HG02884 (cell line): ENCODE data around the gene COL15A1.
"Not testable (repeated sequence)": the region's sequence is repeated elsewhere in the genome, so short reads cannot be mapped to it uniquely, and the experiment has no call there.

Experiments used
- ATAC-seq: cut with Tn5 transposase; IDR thresholded peaks from one replicate; pipeline ENCODE4 v1.9.1; 2021; ENCODE audit warnings: mild to moderate bottlenecking, moderate library complexity; ENCODE audit not compliant: unreplicated experiment

Gene COL15A1

DNA sequence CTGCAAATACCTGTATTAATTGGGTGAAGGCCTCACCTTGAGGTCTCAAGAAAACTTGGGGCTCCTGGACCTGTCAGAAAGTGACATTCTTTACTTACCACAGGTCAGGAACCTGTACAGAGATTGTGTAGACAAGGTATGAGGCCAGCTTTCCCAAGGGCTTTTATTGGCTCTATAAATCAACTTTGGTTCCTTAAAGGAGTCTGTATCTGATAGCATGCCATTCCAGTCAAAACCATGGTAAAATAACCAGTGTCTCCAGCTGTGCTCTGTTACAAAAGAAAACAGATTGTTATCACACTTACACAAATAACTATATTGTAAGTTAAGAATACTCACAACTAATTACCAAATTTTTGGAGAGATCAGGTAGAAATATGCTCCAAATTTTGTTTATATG is 64.5 kb downstream of the COL15A1 start:
- no peak for ATAC-seq

DNA sequence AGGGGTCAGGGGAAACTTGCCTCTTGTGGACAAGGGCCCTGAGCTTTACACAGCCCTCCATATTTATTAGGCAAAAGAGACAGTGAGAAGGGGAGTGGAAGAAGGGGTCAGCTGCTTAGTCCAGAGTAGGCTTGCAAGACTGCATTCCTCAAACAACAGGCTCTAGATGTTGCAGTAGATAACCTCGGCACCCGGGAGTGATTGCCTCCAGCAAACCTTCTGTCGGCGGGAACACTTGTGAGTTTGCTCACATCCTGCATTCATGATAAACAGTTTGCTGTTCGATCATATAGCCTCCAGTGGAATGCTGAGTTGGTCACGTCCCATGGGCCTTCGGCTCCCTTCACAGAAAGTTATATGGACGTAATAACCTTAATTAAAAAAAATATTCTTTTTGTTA is 66.7 kb downstream of the COL15A1 start:
- not testable (repeated sequence) for ATAC-seq

DNA sequence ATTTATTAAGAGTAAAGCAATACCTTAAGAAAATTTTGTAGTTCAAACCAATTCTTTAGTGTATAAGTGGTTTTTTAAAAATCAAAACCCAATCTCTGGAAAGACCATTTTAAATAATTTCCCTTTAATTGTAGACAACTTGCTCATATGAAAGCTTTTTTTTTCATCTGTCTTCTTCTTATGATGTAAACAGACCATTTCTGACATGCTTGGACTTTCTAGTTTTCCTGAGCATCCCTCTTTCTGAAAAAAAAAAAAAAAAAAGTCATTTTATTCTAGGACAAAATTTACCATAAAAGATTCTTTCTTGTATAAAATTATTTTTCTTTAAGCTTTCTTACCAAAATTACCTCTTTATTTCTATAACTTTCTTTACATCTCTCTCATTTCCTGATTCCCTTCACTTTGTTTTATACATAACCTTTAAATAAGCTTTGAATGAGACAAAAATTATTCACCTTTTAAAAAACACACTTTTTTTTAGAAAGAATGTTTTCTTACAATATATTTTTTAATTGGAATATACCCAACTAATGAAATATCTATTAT is 67.5 kb downstream of the COL15A1 start:
- ATAC-seq, result no peak

DNA sequence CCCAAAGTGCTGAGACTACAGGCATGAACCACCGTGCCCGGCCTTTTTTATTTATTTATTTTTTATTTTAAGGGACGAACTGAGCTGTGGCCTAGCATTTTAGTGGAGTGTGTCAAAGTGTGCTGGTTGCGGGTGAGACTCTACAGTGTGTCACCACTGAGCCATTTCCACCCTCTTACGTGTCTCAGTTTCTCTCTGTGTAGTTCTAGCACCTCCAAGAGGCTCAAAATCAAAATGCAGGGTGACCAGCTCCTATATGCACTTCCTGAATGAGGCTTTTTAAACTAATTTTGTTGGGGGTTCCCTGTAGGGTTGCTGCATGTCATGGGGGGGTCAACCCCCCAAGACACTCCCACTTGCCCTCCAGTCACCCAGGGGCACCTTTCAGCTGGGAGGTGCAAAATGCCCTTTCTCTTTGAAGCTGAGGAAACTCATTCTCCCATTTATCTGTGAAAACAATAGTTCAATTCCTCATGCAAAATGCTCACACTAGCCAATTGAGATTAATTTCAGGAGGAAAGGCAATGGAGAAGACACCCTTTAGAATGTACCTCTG is 69.3 kb downstream of the COL15A1 start:
- ATAC-seq, result no peak

DNA sequence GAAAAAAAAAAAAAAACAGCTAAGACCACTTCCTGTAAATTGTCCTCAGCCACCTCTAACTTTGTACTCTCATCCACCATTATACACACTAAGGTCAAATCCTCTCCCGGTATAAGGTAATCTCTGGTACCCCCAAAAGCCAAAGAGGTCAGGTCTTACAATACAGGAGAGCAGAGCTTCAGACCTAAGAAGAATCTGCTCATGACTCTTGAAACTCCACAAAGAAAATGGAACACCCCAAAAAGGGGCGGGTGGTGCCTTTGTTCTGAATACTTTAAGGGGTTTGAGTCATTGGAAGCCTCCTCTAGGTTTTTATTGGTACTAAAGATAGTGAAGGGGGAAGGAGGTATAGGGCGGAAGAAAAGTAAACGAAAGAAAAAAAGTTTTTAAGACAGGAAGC is 69.8 kb downstream of the COL15A1 start:
- ATAC-seq, result no peak

DNA sequence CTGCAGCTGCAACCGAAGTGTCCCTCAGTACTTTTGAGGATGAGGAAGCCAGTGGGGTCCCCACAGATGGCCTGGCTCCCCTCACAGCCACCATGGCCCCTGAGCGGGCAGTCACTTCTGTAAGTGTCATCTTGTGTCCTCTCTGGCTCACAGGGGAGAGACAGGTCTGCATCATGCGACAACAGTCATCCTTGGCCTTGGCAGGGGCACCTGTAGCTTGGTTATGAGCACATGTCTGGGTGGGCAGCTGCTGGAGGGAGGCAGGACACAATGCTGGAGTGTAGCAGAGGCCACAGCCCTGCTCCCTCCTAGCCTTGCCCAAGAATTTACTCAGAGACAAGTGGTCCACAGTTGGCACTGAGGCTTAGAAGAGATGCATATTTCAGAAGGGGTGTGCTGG is 71.7 kb downstream of the COL15A1 start:
- no peak for ATAC-seq

DNA sequence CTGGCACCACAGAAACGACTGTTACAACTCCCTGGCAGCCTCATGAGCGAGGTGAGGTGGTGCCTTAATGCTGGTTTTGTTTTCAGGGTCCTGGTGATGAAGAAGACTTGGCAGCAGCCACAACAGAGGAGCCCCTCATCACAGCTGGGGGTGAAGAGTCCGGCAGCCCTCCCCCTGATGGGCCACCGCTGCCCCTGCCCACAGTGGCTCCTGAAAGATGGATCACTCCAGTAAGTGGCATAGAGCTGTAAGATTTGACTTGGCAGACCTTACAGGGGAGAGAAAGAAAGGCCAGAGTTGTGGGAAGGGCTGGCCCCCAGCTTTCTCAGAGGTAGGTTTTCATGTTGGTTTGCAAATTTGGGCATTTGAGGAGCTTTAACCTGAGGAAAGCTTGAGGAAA is 72.2 kb downstream of the COL15A1 start:
- no peak for ATAC-seq

DNA sequence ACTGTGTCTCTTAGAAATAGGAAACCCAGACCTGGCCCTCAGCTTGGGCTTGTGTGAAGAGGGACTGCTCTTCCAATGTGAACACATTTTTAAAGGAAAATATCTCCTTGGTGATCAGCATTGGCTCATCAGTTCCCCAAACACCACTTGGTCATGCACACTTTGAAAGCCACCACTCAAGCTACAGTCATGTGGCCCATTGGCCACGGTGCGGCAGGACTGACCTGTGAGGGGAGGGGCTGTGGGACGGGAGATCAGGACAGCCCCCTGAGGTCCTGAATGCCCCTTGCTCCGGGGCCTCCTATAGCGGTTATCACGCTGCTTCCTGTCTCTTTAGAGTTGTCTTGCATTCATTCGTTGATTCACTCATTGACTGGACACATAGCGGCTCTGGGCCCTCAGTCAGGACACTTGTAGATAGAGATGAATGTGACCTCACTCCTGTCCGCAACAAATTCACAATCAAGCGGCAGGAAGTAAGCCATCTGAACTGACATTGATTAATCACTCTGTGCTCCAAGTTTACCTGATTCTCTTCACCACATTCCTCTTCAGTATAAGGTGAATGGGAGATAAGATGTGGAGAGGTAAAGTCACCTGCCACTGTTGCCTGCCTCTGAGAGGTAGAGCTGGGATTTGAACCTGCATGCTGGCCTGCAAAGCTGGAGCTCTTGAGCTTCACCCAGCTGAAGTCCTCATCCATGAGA is 73.1 kb downstream of the COL15A1 start:
- no peak for ATAC-seq

DNA sequence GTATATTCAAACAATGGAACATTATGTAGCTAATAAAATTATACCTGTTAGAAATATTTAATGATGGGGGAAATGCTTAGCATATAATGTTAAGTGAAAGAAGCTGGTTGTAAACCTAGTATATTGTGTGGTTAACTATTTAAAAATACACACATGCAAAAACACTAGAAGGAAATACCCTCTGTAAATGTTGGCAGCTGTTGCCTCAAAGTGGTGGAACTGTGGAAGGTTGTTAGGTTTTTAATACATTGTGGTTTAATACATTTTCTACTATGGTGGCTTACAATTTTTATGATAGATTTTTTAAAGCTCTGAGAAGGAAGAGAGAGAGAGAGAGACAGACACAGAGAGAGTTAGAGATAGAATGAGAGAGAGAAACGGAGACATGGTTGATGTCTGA is 74.9 kb downstream of the COL15A1 start:
- ATAC-seq, result no peak

DNA sequence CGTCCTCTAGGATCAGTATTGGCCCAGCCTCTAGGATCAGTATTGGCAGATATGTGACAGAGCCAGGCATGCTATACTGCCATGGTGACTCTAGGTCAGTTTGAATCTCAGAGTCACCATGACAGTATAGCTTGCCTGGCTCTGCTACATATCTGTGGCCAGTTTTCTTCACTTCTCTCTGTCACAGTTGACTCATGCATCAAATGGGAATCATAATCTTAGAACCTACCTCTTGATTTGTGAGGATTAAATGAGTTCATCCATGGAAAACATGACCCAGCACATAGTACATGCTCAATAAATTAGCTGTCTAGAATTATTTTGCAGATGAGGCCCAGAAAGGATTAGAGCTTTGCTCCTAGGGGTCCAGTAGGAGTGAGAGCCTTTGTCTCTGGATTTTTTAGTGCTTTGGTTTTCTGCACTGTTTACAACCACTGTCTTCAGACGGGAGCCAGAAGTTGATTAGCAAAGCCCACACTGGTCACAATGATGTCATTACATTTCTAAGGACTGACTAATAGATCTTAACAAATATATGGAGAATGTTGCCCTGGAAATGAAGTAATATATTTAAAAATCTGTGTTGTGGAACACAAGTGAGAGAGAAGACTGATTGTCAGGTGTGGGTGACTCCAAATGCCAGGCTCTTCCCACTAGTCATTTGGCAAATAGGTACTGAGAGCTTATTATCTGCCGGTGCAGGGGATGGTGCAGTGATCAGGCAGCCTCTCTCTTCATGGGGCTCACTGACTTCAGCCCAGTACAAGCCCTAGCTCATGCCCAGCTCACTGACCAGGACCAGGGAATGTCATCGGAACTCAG is 76.0 kb downstream of the COL15A1 start:
- ATAC-seq, result no peak

DNA sequence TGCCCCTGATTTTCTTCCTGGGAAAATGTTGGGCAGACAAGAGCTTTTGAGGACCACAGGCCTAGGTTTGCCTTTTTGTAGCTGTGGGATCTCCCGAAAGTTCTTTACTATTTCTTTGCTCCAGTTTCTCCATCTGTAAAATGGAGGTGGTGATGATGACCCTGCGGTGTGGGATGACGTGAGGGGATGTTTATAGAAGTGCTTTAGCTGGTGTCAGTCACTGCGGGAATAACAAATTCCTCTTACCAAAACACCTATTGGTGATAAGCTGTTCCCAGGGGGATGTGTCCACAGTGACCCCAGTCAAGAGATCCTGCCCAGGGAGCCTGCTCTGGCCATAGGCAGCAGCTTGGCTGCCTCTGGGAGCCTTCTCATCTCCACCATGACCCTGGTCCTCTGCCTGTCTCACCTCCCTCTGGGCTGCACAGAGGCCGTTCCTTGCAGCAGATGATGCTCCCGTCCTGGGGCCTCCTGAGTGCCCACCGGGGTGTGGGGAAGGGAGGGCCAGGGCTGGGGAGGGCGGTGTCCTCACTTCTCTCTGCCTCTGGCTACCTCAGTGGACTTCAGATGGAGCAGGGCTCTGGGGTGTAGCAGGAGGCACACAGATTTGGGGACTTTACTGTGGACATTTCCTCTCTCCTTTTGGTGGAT is 77.2 kb downstream of the COL15A1 start:
- no peak for ATAC-seq

DNA sequence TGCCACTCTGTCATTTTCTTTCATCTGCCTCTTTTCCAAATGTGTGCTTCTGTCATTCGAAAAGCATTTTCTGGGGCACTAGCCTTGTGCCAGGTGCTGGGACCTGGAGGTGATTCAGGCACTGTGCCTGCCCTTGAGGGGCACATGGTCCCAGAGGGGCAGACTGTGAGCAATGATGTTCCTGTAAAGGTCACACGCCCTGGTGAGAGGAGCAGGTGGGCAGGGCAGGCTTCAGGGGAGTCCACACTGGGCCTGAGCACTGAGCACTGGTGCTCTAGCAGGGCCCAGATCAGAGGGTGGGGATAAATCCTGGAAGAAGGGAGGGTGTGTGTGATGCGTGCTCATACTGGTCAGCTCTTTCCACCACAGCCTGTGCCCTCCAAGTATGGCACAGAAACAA is 77.8 kb downstream of the COL15A1 start:
- no peak for ATAC-seq

DNA sequence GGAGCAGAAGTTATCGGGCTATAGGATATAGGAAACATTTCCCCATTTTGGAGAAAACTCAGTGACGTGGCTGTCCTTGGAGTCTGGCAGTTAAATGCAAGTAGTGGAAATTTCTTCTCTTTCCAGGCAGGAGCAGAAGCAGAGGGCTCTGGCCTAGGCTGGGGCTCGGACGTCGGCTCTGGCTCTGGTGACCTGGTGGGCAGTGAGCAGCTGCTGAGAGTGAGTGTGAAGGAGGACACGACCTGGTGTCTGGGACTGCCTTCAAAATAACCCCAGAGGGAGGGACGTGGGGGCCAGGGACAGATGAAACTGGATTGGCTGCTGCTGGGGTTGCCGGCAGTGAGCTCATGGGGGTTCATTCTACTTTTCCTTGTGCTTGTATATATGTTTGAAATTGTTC is 79.5 kb downstream of the COL15A1 start:
- ATAC-seq, result no peak

DNA sequence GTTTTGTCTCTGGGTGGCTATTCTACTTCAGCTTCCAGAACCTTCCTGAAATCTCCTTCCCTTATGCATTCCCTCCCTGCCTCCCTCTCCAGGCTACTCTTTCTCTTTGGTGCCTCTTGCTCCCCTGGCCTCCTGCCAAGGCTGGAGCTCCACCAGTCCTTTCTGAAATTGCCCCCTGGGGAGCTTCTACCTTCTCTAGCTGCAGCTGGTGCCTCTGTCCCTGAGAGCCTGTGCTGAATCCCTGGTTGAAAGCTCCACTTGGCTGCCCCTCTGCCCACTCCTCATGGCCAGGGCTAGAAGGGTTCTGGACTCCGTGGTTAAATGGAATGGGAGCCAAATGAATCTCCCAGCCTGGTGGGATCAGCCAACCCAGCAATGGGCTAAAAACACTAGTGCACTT is 80.1 kb downstream of the COL15A1 start:
- ATAC-seq, result no peak

DNA sequence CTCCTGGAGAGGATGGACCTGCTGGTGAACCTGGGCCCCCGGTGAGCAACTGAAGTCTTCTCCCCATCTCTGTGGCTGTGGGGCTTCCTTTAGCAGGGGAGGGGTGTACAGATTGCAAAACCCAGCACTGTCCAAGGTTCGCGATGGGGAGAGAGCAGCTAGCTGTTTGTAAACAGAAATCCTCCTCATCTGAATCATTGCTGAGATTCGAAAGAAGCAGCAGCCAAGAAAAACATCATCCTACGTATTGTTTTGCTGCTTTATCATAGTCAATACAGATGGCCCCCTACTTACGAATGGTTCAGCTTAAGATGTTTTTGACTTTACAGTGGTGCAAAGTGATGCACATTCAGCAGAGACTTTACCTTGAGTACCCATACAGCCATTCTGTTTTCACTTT is 81.3 kb downstream of the COL15A1 start:
- ATAC-seq, result no peak

DNA sequence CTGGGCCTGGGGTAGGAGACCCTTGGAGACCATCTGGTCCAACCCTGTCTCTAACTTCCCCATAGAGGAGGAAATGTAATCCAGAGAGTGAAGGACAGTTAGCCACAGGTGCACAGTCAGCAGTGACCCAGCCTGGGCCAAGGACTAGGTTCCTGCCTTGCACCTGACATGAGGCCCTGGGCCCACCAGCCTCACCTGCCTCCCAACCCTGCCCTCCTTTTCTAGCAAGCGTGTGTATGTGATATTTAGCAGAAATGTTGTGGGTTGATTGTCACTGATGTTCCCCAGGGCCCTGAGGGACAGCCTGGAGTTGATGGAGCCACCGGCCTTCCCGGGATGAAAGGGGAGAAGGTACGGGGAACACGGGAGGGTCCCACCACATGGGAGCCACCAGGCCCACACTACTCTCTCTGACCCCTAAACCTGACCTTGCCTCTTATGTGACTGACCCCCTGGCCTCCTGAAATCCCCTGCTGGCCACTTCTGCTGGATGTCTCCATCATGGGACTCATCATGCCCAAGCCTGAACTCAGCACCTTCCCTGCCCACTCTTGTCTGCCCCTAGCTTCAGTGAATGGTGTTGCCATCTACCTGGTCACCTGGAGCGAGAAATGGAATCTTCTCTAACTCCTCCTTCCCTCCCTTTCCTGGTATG is 82.0 kb downstream of the COL15A1 start:
- ATAC-seq, result no peak

DNA sequence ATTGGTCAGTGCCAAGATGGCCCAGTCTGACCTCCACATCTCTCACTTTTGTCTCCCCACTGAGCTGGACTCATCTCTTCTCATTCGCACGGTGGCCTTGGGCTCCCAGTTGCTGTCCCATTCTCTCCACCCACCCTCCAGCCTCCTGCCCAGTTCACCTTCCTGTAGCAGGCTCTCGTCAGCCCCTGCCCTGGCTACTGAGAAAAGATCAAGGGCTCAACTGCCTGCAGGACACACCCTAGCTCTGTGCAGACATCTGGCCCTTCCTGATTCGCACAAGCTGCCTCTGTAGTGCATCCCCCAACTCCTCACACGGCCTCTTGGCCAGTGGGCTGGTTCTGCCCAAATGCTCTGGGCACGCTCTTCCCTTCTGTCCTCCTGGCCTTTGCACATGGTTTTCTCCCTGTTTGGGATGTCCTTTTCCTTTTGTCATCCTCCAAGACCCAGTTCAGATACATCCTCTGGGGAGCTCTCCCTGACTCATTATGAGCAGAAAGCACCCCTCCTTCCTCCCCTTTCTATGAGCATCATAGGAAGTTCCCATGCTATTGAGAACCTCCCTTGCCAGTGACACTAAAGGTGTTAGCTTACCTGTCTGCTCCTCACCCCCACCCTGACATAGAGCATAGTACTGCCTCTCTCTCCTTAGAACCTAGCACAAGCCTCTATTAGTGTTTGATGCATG is 82.7 kb downstream of the COL15A1 start:
- ATAC-seq, result no peak

DNA sequence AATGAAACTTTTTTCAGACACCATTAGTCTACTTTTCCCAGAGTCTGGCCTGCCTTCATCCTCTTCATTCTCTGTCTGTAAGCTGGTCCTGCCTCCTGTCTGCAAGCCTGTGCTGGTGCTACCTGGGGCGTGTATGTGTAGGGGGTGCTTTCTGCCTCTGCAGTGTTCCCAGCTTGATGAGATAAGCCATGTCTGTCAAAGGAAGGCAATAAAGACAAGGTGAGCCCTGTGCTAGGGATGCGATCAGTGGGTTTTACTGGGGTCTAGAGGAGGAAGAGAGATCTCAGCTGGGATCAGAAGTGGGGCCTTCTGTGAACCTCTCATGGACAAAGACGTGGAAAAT is 83.2 kb downstream of the COL15A1 start:
- no peak for ATAC-seq

DNA sequence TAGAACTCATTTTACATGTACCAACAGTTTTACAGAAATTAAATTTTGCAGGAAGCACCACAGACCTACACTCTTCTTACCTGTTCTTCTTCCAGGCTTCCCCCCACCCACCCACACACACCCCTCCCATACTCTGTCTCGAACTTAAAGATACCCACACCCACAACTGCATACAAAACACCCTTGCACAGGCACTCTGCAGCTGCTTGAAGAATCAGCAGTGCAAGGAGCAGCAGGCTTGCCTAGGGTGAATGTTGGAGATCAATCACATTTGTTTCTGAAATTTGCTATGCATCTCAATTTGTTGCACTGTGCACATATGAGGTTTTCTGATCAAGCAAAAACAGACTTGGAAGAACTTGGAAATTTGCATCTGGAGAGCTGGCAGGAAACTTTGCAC is 83.7 kb downstream of the COL15A1 start:
- no peak for ATAC-seq

DNA sequence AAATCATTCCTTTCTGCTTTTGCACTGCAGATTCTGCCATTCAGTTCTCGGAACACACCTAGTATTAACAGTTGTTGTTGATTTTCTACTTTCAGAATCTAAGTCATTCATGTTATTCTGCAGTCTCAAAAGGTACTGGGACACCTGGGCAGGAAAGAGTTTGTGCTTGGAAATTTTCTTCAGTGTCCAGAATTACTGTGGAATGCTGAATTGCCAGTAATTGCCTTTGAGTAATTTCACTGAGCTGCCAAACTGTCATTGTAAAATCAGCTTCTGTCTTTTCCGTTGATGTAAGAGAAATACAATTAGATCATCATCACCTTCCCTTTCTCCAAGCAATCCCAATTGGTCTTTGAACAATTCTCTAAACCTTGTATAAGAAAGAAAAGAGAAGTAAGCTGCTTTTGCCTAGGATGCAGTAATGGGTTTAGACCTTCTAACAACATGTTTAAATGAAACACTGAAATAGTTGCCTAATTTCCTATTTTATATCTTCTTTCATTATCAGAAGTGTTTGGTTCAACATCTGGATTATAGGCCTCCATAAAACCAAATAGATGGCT is 85.5 kb downstream of the COL15A1 start:
- no peak for ATAC-seq
